ENCODE results near the gene ICA1.

ICA1 gene

DNA sequence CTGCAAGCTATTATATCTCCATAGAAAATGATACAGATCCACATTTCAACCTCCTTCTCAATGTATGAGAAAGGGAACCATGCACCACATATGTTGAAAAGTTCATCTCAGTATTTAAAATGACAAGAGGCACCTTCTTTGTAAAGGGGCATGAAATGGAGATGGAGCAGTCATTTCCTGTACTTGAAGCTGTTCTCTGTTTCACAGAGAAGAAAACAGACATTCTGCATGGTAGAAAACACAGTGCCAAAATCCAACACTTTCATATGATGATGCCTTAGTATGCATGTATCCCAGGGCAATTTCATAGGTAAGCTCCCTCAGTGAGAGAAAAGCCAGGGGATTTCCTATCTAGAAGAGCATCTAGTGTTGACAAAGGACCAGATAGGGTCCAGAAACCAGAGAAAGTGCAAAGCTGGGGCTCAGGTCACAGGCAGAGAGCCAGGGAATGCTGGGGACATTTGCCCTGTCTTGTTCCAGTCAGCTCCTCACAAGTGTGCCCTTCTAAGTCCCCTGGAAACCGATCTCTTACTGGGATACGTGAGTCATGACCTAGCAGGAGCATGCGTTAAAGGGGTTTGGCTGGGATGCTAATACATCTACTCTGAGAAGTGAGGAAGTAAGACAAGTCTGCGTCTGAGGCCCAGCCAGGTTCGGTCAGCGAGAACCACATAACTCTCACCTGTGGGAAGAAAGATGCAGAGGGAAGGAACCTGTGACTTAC is 118.7 kb downstream of the ICA1 start:
- DNase-seq (ENCODE audit: low read depth) = no peak
- TF ChIP-seq, protein P1, sequence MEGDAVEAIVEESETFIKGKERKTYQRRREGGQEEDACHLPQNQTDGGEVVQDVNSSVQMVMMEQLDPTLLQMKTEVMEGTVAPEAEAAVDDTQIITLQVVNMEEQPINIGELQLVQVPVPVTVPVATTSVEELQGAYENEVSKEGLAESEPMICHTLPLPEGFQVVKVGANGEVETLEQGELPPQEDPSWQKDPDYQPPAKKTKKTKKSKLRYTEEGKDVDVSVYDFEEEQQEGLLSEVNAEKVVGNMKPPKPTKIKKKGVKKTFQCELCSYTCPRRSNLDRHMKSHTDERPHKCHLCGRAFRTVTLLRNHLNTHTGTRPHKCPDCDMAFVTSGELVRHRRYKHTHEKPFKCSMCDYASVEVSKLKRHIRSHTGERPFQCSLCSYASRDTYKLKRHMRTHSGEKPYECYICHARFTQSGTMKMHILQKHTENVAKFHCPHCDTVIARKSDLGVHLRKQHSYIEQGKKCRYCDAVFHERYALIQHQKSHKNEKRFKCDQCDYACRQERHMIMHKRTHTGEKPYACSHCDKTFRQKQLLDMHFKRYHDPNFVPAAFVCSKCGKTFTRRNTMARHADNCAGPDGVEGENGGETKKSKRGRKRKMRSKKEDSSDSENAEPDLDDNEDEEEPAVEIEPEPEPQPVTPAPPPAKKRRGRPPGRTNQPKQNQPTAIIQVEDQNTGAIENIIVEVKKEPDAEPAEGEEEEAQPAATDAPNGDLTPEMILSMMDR (IDR thresholded peaks at IDR 0.05; ENCODE audit: low read depth, low read length, missing control alignments) = no peak
- H3K4me3 ChIP-seq (ENCODE audit: low read depth, low read length) = no peak overlapping the region
- in situ Hi-C loops (cut with HindIII; ENCODE audit: low sequenced_read_pairs) = no loop called here

GRCh38 chr7:8142477-8142876 is 119.5 kb downstream of the ICA1 start:
- H3K4me3 ChIP-seq (ENCODE audit: low read depth, low read length) = no peak overlapping the region
- TF ChIP-seq, protein P1 (IDR thresholded peaks at IDR 0.05; ENCODE audit: low read depth, low read length, missing control alignments) = no peak
- in situ Hi-C loops (cut with HindIII; ENCODE audit: low sequenced_read_pairs) = no loop called here
- DNase-seq (ENCODE audit: low read depth) = no peak

DNA sequence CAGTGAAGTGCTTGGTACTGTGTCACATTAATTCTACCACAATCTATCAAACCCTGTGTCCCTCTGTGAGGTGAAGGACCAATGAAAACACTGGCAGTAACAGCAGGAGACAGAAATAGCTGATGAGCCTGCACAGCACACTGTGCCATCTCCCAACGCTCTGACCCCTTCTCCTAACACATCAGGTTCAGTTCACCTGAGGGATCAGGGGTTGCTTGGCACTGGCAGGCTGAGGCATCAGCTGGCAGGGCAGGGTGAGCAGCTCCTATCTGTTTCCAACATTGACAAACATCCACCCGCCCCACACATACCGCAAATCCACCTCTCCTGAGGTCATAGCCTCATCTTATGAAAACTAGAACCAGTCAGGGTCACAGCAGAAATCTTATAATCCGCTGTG is 120.9 kb downstream of the ICA1 start:
- in situ Hi-C loops (cut with HindIII; ENCODE audit: low sequenced_read_pairs) = no loop called here
- H3K4me3 ChIP-seq (ENCODE audit: low read depth, low read length) = no peak overlapping the region
- no peak for DNase-seq (ENCODE audit: low read depth)
- TF ChIP-seq, protein P1 (IDR thresholded peaks at IDR 0.05; ENCODE audit: low read depth, low read length, missing control alignments) = no peak

DNA sequence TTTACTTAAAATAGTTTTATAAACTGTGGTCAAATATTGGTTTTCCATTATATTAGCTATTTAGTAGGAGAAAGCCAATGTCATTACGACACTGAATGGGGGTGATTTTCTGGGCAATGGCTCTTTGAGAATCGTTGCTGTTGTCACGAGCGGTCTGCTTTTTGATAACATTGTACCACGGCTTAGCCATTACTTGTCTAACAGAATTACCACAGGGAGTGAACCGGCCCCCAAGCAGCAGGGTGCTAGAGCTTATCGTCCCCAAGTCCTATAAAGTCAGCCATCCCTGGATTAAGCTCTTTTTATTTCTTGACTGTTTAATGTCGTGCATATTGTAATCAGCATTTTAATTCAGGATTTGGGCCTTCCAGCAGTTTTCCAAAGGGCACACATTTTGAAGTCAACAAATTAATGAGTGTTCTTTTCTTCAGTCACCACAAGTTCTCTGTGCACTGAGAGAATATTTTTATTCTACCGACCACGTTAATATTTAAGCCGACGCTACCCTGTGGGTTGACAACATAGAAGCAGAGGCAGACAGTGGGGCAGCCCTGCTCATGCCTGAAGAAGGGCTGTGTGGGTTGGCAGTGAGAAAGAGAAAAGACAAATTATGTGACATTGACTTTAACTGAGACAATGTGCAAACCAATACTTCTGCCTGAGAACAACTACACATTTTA is 125.8 kb downstream of the ICA1 start:
- TF ChIP-seq, protein P1 (IDR thresholded peaks at IDR 0.05; ENCODE audit: low read depth, low read length, missing control alignments) = no peak
- in situ Hi-C loops (cut with HindIII; ENCODE audit: low sequenced_read_pairs) = no loop called here
- DNase-seq (ENCODE audit: low read depth) = no peak
- no peak overlapping the region for H3K4me3 ChIP-seq (ENCODE audit: low read depth, low read length)

- H3K4me3 ChIP-seq (ENCODE audit: low read depth, low read length) = no peak overlapping the region
- in situ Hi-C loops (cut with HindIII; ENCODE audit: low sequenced_read_pairs) = no loop called here
- TF ChIP-seq, protein P1 (IDR thresholded peaks at IDR 0.05; ENCODE audit: low read depth, low read length, missing control alignments) = no peak
- no peak for DNase-seq (ENCODE audit: low read depth)
Observed at GRCh38 chr7:8135417-8135816, 126.5 kb downstream of the ICA1 start.

DNA sequence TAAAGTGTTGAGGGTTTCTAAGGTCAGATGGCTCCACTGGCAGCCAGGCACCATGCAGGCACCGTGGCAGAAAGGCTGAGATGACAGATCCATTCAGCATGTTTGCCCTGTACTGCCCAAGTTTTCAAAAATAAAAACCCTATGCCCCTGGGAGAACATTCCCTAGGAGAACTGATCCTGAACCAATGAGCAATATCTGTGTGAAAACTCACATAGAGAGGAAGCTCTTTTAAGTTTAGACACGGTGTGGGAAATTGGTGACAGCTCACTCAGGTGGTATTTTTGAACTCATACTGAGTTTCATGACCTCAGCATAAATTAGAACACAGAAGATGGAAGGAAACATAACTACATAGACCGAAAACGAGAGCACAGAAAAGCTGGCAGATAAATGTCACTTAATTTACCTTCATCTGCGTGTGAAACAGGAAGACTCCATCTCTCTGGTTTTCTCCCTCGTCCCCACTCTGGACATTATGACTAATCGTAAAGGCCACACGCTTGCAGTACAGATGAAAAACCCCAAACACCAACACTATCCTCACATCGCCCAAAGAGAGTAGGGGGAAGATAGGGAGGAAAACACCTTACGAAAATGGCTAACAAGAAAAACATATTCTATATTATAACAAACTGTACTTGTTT is 127.8 kb downstream of the ICA1 start:
- H3K4me3 ChIP-seq (ENCODE audit: low read depth, low read length) = no peak overlapping the region
- TF ChIP-seq, protein P1 (IDR thresholded peaks at IDR 0.05; ENCODE audit: low read depth, low read length, missing control alignments) = no peak
- DNase-seq (ENCODE audit: low read depth) = peak; percentile 52
- in situ Hi-C loops (cut with HindIII; ENCODE audit: low sequenced_read_pairs) = no loop called here
